Stimulated activated CD8-positive, alpha-beta memory T cell treated with anti-CD3 and anti-CD28 coated beads, Interleukin-12 subunit alpha, Interleukin-12 subunit beta, amount 100 ng/mL, for 4 hours (primary cell): ENCODE data around the gene NR2C1.
"Not testable (repeated sequence)": the region's sequence is repeated elsewhere in the genome, so short reads cannot be mapped to it uniquely, and the experiment has no call there.

Experiments
- DNase-seq: peaks from one replicate; pipeline ENCODE4 v3.0.0-alpha.2; 2020; ENCODE audit warnings: low read depth

Gene NR2C1

DNA sequence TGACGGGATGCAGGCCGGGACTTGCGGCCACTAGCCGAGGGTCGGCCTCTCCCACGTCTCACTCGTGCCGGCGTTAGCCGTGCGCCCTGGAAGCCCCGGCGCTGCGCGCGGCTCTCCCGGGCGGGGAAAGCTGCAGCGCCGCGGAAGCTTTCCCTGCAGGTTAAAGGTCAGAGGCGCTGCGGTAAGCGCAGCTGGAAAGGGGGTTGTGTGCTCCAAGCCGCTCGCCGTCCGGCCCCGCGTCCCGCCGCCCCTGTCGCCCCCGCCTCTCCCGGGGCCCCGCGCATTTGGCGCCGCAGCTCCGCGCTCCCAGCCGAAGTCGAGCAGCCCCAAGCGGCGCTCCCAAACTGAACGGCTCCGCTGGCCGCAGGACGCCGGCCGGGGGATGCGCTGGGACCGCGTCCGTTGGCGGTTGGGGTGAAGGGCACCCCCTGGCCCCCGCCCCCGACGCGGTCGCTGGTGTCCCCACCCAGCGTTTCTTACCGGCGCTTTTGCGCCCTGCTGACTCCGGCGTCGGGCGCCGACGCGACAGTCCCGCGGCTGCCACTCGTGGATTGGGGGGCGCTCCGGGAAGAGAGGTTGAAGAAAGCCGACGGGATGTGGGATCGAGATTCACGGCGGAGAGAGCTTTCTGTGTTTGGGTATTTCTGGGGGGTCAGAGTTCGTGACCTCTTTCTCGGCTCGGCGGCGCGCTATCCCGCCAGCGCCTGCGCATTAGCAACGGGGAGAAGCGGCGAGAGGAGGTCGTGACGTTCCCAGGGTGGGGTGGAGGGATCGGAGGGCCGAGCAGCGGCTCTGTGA is at the start of gene NR2C1:
Gene NR2C1, minus strand, starts transcription at position 719 of the 798 bp plus-strand sequence. CDS start 6,234 bp downstream, outside the sequence.
- DNase-seq = peak; percentile 83

DNA sequence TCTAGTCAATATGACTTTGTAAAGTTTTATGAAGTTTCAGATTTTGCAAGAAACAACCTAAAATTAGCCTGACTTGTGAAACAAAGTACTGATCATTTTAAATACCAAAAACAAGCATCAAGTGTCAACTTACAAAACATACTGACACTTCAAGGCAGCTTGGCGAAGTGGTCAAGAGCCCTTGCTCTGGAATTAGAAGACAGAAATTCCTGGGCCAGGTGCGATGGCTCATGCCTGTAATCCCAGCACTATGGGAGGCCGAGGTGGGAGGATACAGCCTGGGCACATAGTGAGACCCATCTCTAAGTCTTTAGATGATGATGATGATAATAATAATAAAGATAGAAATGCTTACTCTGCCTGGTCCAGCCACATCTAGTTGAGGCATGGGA is 45.4 kb upstream of the NR2C1 start:
- DNase-seq = no peak

DNA sequence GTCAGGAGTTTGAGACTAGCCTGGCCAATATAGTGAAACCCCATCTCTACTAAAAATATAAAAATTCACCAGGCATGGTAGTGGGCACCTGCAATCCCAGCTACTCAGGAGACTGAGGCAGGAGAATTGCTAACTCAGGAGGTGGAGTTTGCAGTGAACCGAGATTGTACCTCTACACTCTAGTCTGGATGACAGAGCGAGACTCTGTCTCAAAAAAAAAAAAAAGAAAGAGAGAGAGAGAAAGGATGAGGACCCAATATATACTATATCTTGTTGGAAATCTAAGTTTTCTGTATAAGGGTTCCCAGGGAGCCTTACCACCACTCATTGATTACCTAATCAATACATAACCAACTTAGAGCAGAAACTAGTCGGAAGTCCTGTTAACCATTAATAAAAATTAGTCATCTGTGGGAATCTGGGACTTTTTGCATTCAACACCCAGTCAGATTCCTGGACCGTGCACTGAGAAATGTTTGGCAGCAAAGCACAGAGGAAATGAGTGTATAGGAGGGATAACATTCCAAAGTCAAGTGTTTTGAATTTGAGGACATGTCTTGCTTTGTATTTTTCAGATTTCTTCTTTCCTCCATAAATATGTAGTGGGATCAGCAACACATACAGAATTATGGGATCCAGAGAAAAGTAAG is 44.8 kb upstream of the NR2C1 start:
- no peak for DNase-seq

DNA sequence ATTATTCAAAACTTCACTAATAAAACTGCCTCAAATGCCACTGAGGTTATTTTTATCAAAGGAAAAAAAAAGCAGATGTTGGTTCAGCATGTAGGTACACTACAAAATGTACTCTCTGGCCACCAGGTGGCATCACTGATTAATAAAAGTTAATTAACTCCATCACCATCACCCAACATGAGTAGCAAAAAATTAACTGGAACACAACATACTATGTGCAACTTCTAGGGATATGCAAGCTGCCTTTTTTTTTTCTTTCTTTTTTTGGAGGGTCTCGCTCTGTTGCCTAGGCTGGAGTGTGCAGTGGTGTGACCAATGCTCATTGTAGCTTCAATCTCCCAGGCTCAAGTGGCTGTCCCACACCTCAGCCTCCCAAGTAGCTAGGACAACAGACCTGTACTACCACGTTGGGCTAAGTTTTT is 43.8 kb upstream of the NR2C1 start:
- no peak for DNase-seq

DNA sequence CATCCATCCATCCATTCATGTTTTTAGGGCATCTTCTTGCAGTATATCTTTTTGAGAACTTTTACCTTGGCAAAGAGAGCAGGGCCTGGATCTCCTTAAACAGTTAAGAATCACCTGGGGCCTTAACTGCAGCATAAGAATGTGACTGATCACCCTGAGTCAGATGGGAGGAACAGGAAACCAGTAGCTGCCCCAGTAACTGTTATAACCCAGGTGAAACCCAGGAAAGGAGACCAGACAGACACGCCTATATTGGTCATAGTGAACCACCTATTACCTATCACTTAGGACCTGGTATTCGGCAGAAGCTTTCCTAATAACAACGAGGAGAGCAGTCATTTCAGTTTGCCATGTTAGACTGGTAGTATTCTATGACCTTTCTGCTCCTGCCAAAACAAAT is 43.4 kb upstream of the NR2C1 start:
- no peak for DNase-seq

DNA sequence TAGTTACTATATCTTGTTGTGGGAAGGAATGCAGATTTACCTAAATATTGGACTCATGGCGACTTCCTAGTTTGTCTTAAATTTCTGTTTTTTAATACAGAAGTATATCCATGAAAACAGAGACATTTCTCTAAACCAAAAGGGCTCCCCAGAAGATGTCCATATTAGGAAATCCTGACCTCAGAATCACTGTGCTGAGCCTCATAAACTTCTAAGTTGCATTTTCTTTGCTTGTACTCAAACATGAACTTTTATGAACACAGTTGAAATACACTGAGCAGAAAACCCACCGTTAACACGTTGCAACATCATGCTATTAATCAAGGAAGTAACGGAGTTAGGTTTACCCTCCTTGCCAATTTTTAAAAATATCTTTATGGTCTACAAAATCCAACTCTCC is 42.9 kb upstream of the NR2C1 start:
- DNase-seq = no peak

DNA sequence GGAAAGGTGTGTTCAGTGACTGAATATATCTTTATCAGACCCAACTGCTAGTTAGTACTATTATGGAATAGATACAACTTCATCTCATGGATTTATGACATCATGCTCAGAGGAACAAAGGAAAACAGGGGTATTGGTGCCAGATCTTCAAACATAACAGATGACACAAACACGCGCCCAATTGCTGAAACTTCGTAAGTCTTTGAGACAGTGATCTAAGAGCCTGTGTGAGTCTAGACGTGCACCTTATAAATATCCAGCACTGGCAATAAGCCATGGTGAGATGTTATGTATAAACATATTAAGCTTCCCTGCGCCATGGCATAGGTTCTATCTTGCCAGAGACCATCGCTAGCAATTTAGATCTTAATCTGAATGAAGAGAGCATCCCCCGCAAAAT is 42.2 kb upstream of the NR2C1 start:
- DNase-seq = no peak

DNA sequence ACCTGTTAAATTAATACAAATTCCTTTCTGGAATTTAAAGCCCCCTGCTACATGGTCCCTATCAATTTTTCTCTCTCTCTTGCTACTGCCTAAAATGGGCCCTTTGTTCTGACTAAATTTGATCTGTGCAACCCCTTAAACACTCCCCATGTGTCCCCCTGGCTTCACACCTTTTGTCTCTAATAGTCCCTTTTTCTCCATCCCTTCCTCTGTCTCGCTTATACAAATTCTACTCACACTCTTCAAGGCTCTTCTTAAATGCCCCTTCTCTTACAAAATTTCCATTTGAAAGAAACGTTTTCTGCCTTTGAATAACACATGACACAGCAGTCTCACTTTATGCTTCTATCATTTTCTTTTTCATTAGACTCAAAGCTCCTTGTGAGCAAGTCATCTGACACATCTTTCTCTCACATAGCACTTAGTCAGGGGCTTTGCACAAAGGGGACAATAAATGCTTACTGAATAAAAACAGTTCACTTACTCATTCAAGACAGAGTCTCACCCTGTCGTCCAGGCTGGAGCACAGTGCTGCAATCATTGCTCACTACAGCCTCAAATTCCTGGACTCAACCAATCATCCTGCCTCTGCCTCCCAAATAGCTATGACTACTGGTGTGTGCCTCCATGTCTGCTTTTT is 41.5 kb upstream of the NR2C1 start:
- DNase-seq = no peak

DNA sequence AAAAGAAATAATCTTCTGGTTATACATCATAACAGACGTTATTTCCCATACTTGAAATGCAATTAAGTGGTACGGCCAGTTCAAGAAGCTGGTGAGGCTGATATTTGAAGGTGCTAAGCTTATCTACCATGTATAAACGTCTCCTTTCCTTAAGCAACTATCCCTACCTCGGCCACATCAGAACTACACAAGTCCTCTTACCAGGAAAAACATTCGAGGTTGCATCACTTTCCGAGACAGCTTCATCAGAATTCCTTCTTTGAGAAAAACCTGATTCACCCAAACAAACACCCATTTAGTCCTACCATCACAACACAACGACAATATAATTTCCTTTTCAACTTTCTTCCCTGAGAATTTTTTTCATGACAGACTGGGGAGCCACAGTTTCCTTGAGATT is 33.9 kb upstream of the NR2C1 start:
- no peak for DNase-seq

DNA sequence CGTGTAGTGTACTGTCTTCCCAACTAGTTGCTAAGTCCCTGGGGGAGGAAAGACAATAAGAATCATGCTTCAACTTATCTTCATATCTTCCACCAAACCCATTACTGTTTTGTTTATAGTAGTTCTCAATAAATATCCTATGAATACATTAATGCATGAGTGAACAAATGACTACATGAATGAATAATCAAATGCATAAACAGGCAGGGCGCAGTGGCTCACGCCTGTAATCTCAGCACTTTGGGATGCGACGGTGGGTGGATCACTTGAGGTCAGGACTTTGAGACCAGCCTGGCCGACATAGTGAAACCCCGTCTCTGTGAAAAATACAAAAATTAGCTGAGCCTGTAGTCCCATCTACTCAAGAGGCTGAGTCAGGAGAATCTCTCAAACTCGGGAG is 32.1 kb upstream of the NR2C1 start:
- DNase-seq = no peak

DNA sequence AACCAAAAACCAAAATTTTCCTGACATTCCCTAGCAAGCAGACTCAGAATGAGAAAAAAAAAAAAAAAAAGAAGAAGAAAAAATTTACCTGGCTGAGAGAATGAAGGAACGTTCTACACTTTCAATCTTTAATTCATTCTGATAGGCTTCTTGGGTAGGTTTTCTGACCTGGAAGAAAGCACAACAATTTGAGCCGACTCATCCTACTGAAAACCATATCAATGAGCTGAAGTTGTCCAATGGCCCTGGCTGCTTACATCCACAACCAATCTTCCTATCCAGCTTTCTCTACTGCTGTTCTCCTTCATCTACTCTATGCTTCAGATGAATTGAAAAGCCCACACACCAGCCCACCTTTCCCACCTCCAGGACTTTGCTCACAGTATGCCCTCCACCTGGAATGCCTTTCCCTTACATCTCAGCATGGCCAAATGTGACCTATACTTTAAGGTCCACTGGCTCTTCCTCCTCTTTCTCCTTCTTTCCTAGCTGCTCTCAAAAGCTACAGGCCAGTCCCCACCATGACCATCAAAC is 31.6 kb upstream of the NR2C1 start:
- no peak for DNase-seq

DNA sequence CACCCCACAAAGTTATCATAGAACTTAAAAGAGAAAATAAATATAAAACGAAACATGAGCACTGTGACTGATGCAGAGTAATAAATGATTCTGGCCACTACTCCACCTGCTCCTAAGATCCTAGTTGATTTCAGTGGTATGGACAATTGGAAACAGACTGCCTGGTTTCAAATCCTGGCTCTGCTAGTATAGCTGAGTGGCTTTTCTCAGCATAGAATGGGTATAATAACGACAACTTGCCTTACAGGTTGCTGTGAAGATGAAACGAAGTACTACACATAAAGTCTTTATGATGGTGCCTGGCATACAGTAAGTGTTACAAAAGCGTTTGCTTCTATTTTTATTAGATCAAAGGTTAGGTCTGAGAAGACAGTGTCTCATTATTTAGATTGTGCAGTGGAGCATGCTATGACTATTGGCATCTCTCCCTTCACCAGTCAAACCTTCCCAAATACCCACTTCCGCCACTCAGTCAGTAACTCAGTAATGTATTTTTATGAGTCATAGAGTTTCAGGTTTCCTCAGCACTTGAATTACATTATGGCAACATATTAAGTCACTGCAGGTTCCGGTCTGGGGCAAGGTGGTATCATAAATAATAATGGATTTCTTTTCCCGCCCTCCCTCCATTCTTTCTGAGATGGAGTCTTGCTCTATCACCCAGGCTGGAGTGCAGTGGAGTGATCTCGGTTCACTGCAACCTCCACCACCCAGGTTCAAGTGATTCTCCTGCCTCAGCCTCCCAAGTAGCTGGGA is 29.7 kb upstream of the NR2C1 start:
- DNase-seq = no peak

DNA sequence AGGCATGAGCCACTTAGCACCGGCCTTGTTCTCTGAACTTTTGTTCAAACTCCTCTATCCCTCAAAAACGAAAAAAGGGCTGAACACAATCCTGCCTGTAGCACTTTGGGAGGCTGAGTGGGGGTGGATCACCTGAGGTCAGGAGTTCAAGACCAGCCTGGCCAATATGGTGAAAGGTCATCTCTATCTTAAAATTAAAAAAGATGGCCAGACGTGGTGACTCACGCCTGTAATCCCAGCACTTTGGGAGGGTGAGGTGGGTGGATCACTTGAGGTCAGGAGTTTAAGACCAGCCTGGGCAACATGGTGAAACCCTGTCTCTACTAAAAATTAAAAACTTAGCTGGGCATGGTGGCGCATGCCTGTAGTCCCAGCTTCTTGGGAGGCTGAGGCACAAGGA is 28.5 kb upstream of the NR2C1 start:
- not testable (repeated sequence) for DNase-seq

DNA sequence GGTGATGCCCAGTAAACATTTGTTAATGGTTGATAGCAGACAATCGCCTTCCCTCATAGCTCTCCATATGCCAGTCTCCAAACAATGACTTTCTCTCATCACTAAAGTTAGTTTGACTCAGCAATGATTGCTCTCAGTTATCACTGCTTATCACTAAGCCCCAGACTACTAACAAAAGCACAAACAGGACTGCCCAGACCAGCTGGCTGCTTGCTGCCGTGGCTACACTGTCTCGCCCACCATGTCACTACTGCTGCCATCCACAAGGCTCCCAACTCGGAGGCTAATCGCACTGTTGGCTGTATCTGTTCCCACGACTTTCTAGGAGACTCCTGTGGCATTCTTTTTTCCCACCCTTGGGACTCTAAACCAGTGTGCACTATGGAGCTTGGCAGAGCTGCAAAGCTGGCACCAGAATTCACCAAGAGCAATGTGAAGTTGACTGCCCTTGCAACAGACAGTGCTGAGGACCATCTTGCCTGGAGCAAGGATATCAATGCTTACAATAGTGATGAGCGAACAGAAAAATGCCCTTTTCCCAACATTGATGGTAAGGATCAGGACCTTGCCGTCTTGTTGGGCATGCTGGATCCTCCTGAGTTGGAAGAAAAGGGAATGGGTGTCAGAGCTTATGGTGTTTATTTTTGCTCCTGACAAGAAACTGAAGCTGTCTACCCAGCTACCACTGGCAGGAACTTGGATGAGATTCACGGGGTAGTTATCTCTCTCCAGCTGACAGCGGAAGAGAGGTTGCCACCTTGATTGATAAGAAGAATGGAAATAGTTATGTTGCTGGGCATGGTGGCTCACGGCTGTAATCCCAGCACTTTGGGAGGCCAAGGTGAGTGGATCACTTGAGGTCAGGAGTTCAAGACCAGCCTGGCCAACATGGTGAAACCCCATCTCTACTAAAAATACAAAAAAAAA is 27.1 kb upstream of the NR2C1 start:
- DNase-seq = no peak

DNA sequence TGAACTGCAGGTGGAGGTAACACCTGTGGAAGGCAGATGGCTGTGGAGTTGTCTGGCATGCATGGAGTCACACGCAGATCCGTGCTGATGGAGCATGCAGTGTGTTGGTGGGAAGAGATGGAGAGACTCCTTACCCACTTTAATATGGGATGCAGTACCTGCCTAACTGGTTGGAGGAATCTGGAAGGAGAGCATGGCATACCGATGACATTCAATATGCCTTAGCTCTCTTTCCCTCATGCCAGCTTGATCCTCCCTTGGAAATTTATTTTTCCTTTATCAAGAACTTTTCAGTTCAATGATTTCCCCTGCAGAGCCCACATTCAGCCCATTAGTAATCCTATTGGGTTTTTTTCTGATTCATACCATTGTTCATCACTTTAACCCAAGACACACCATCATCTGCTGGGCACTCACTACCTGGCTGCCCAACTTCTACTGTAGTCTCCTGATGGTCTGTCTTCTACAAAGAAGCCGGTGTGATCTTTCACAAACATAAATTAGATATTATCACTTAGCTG is 25.9 kb upstream of the NR2C1 start:
- no peak for DNase-seq

DNA sequence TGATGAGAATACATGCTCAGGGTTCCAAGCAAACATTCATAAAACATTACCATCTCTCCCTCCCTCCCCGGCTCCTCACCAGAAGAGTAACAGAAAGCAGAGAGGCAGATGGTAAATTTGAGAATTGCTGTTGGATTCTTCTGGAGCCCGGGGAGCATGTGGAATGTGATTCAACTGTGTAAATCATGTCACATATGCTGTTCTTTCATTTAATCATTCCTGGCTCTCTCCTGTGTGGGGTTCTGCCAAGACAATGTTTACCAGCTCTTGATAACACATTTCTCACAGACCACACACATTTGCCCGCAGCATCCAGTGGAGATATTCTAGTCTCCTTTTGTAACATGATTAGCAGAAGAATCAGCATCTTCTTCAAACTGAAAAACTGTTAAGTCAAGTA is 23.4 kb upstream of the NR2C1 start:
- DNase-seq = no peak

DNA sequence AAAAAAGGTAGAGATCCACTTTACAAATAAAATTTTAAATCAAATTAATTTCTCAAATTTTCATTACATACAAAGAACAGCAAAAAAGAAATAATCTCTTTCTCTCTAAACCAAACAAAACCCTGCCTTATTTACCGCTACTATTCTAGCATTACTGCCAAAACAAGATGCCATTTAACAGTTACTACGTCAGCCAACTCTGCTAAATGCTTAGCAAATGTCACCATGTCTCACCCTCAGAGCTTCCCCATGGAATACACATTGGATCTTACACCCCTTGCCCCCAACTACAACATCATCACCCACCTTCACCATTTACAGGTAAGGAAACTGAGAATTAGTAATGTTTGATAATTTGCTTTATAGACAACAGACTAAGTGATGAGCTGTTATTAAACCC is 23.0 kb upstream of the NR2C1 start:
- no peak for DNase-seq

DNA sequence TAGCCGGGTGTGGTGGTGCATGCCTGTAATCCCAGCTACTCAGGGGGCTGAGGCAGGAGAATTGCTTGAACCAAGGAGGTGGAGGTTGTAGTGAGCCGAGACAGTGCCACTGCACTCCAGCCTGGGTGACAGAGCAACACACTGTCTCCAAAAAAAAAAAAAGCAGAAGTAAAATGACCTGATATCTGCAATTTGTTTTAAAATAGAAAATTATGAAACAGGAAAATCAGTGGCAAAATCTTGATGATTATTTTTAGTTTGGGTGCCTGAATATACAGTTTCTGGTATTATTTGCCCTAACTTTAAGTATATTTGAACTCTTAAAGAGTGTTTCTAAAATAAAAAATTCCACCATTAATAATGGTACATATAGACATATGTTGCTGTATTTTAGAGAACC is 22.4 kb upstream of the NR2C1 start:
- not testable (repeated sequence) for DNase-seq

DNA sequence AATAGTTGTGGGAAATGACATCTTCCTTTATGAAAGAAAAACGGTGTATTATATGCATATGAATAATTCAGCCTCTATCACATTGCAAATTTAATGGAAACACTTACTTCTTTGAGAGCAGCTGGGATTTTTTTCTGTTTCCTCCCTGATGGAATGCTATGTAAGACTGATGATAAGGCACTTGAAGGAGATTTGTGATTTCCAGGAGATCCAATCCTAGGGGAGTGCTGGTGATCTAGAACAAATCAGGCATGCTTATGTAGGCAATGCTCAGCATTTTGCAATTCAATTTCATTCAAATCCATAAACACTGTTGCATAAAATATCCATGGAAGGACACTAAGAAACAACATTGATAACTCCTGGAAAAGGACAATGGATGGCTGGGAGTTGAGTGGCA is 16.0 kb upstream of the NR2C1 start:
- DNase-seq = no peak

DNA sequence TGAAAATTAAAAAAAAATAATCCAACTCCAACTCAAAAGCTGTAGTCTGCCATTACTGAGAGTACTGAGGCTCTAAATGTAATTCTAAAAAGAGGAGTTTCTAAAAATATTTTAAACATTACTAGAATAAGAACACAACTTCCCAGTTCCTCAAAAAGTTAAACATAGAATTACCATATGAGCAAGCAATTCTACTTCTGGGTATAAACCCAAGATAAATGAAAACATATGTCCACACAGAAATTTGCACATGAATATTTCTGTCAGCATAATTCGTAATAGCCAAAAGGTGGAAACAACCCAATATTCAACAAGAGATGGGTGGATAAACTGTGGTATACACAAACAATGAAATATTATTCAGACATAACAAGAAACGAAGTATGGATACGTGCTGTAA is 15.0 kb upstream of the NR2C1 start:
- DNase-seq = no peak

DNA sequence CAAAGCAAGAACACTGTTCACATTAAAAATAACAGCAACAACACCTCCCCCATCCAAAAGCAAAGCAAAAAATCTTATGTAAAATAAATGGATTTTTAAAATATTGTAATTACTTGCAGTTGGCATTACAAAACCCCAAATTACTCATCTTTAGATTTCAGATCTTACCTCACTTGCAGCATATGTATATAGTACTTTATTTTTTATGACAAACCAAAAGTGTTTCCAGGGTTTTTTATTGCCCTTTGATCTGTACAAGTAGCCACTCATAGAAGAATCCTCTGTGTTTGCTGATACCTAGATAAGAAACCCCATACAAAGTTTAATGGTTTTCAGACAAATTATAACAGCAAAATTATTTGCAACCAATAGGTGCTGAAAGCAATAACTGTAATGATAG is 12.2 kb upstream of the NR2C1 start:
- DNase-seq = no peak
